H9 (cell line): ENCODE data around the gene SCUBE2. TPM values are rescaled to one million over a fixed set of nuclear protein-coding genes. Genes with fewer than 3 reads are reported as not detected.

Experiments
- DNase-seq: peaks from one replicate; pipeline ENCODE4 v3.0.0-alpha.2; 2017
- H2AFZ ChIP-seq: one replicate; pipeline ENCODE4 v1.6.1; 2013; ENCODE audit warnings: mild to moderate bottlenecking, low read length, control low read depth, moderate library complexity
- H2AK5ac ChIP-seq: 2 replicates; pipeline ENCODE4 v1.6.1; 2013; ENCODE audit warnings: low read length, control low read depth, mixed read lengths; ENCODE audit not compliant: insufficient read length
- H2BK120ac ChIP-seq: one replicate; pipeline ENCODE4 v1.6.1; 2013; ENCODE audit warnings: low read depth, mild to moderate bottlenecking, low read length, control low read depth, inconsistent platforms; ENCODE audit not compliant: poor library complexity, severe bottlenecking
- H2BK12ac ChIP-seq: 2 replicates; pipeline ENCODE4 v1.6.1; 2013; ENCODE audit warnings: low read length, control low read depth, mixed read lengths, low read depth; ENCODE audit not compliant: insufficient read length
- H2BK15ac ChIP-seq: 2 replicates; pipeline ENCODE4 v1.6.1; 2013; ENCODE audit warnings: low read depth, low read length, control low read depth
- H2BK20ac ChIP-seq: one replicate; pipeline ENCODE4 v1.6.1; 2013; ENCODE audit warnings: low read depth, mild to moderate bottlenecking, low read length, control low read depth, inconsistent platforms; ENCODE audit not compliant: poor library complexity, severe bottlenecking
- H2BK5ac ChIP-seq: 2 replicates; pipeline ENCODE4 v1.6.1; 2013; ENCODE audit warnings: low read length, control low read depth, mixed read lengths; ENCODE audit not compliant: insufficient read length
- H3K14ac ChIP-seq: 2 replicates; pipeline ENCODE4 v1.6.1; 2013; ENCODE audit warnings: low read length, control low read depth; ENCODE audit not compliant: insufficient read depth
- H3K18ac ChIP-seq: 2 replicates; pipeline ENCODE4 v1.6.1; 2013; ENCODE audit warnings: low read depth, mild to moderate bottlenecking, mixed read lengths, low read length, control low read depth; ENCODE audit not compliant: insufficient read length
- H3K23ac ChIP-seq: 2 replicates; pipeline ENCODE4 v1.6.1; 2013; ENCODE audit warnings: low read length, control low read depth, mixed read lengths, low read depth; ENCODE audit not compliant: insufficient read length
- H3K23me2 ChIP-seq: 2 replicates; pipeline ENCODE4 v1.6.1; 2013; ENCODE audit warnings: low read depth, mild to moderate bottlenecking, mixed read lengths, low read length, control low read depth; ENCODE audit not compliant: insufficient read length, poor library complexity, severe bottlenecking
- H3K27ac ChIP-seq: 2 replicates; pipeline ENCODE4 v1.5.1; 2013; ENCODE audit warnings: low read length, control low read depth, mixed read lengths, low read depth; ENCODE audit not compliant: insufficient read length
- H3K27me3 ChIP-seq: 2 replicates; pipeline ENCODE4 v1.6.1; 2013; ENCODE audit warnings: low read length, control low read depth, inconsistent platforms; ENCODE audit not compliant: insufficient read depth
- H3K4ac ChIP-seq: 2 replicates; pipeline ENCODE4 v1.6.1; 2013; ENCODE audit warnings: low read depth, mild to moderate bottlenecking, control low read depth, inconsistent platforms, low read length, moderate library complexity
- H3K4me1 ChIP-seq: 2 replicates; pipeline ENCODE4 v1.6.1; 2013; ENCODE audit warnings: low read length, control low read depth, inconsistent platforms; ENCODE audit not compliant: insufficient read depth
- H3K4me2 ChIP-seq: 2 replicates; pipeline ENCODE4 v1.6.1; 2013; ENCODE audit warnings: low read length, control low read depth, mixed read lengths; ENCODE audit not compliant: insufficient read length, insufficient read depth
- H3K56ac ChIP-seq: 2 replicates; pipeline ENCODE4 v1.6.1; 2013; ENCODE audit warnings: low read depth, mild to moderate bottlenecking, mixed read lengths, low read length, control low read depth; ENCODE audit not compliant: insufficient read length
- H3K79me1 ChIP-seq: 2 replicates; pipeline ENCODE4 v1.6.1; 2013; ENCODE audit warnings: low read depth, mild to moderate bottlenecking, moderate library complexity, low read length, control low read depth, inconsistent platforms; ENCODE audit not compliant: insufficient read depth, poor library complexity, severe bottlenecking
- H3K79me2 ChIP-seq: 2 replicates; pipeline ENCODE4 v1.6.1; 2013; ENCODE audit warnings: low read length, control low read depth, inconsistent platforms; ENCODE audit not compliant: insufficient read depth
- H3K9ac ChIP-seq: 2 replicates; pipeline ENCODE4 v1.6.1; 2013; ENCODE audit warnings: low read length, control low read depth, mixed read lengths; ENCODE audit not compliant: insufficient read length; ENCODE audit errors: extremely low read depth
- H3K9me3 ChIP-seq: one replicate; pipeline ENCODE4 v1.6.1; 2013; ENCODE audit warnings: low read depth, low read length, inconsistent platforms; ENCODE audit not compliant: control insufficient read depth
- H3T11ph ChIP-seq: one replicate; pipeline ENCODE4 v1.6.1; 2013; ENCODE audit warnings: mild to moderate bottlenecking, low read length, control low read depth, inconsistent platforms
- H4K20me1 ChIP-seq: one replicate; pipeline ENCODE4 v1.6.1; 2013; ENCODE audit not compliant: control insufficient read depth, insufficient read length, insufficient read depth
- H4K5ac ChIP-seq: 2 replicates; pipeline ENCODE4 v1.6.1; 2013; ENCODE audit warnings: low read depth, mild to moderate bottlenecking, mixed read lengths, low read length, control low read depth; ENCODE audit not compliant: insufficient read length
- H4K8ac ChIP-seq: replicated peaks from 2 replicates; pipeline ENCODE4 v1.6.1; 2013; ENCODE audit warnings: low read length, control low read depth, mixed read lengths, low read depth; ENCODE audit not compliant: insufficient read length
- H4K91ac ChIP-seq: 2 replicates; pipeline ENCODE4 v1.6.1; 2013; ENCODE audit warnings: low read depth, mild to moderate bottlenecking, moderate library complexity, mixed read lengths, low read length, control low read depth; ENCODE audit not compliant: insufficient read length
- H3K27ac Mint-ChIP-seq, 3 experiments: 2 replicates in 2 of 3; 3 replicates in 1 of 3; pipeline ENCODE4 v1.8.0; 2020 to 2021; ENCODE audit warnings: mixed read lengths in 3 of 3, mild to moderate bottlenecking in 1 of 3, moderate library complexity in 1 of 3
- H3K27me3 Mint-ChIP-seq: 2 replicates; pipeline ENCODE4 v1.8.0; 2021; ENCODE audit warnings: low read depth, mild to moderate bottlenecking, moderate library complexity, mixed read lengths
- H3K36me3 Mint-ChIP-seq, 3 experiments: 2 replicates in 2 of 3; 3 replicates in 1 of 3; pipeline ENCODE4 v1.8.0; 2020 to 2021; ENCODE audit warnings: low read depth in 3 of 3, mixed read lengths in 3 of 3; ENCODE audit not compliant: insufficient read depth in 1 of 3
- H3K4me1 Mint-ChIP-seq, 2 experiments: 2 replicates each; pipeline ENCODE4 v1.8.0; 2020; ENCODE audit warnings: mixed read lengths in 2 of 2
- H3K4me3 Mint-ChIP-seq, 2 experiments: 2 replicates in 1 of 2; 3 replicates in 1 of 2; pipeline ENCODE4 v1.8.0; 2020 to 2021; ENCODE audit warnings: mild to moderate bottlenecking in 2 of 2, mixed read lengths in 2 of 2, moderate library complexity in 1 of 2
- H3K9me3 Mint-ChIP-seq, 2 experiments: 2 replicates in 1 of 2; 3 replicates in 1 of 2; pipeline ENCODE4 v1.8.0; 2020; ENCODE audit warnings: mild to moderate bottlenecking in 2 of 2, mixed read lengths in 2 of 2, moderate library complexity in 1 of 2
- CTCF ChIP-seq: fragments of 200-600 bp; sonication (generic); conservative IDR thresholded peaks from 3 replicates; pipeline ENCODE4 v1.8.0; 2021; ENCODE audit warnings: antibody characterized with exemption, mild to moderate bottlenecking
- WGBS: extraction: QIAGEN DNeasy Blood & Tissue Kit; methylation state at CpG from one replicate; pipeline ENCODE4 v1.1.7; 2013; ENCODE audit warnings: missing lambda C conversion rate, low lambda C conversion rate, mixed read lengths; ENCODE audit not compliant: insufficient read length; ENCODE audit errors: extremely low coverage; 5-methylcytosine and 5-hydroxymethylcytosine counted together
- total RNA-seq: library from RNA; stranded (reverse); gene quantifications from 2 replicates; pipeline ENCODE4 v1.2.1, GENCODE V29; 2021

SCUBE2 gene
- total RNA-seq, 1 experiment from 2014 or later, result 1.6 TPM

- Histone ChIP-seq H3T11ph (no peak overlapping the region), H3K56ac (no peak overlapping the region), H3K79me2 (no peaks in the 10 kb centered on the region), H2BK12ac (no peak overlapping the region), H2AFZ (no peak overlapping the region), H2BK5ac (no peak overlapping the region), H3K9me3 (no peaks in the 10 kb centered on the region), H4K8ac (no peak overlapping the region), H2BK120ac (no peak overlapping the region), H3K4ac (no peak overlapping the region), H3K27ac (no peak overlapping the region), H2BK20ac (no peak overlapping the region), H4K91ac (no peak overlapping the region), H3K4me1 (no peaks in the 10 kb centered on the region), H3K9ac (no peak overlapping the region), H3K4me2 (no peak overlapping the region), H4K20me1 (no peaks in the 10 kb centered on the region), H3K79me1 (no peaks in the 10 kb centered on the region), H3K23ac (no peak overlapping the region), H3K18ac (no peak overlapping the region), H3K27me3 (no peaks in the 10 kb centered on the region), H3K14ac (no peak overlapping the region), H3K23me2 (no peaks in the 10 kb centered on the region), H2AK5ac (no peak overlapping the region), H2BK15ac (no peak overlapping the region), H4K5ac (no peak overlapping the region)
- Mint-ChIP-seq H3K27ac (no peak overlapping the region), H3K4me3 (no peak overlapping the region), H3K9me3 (no peaks in the 10 kb centered on the region), H3K36me3 (no peaks in the 10 kb centered on the region), H3K27me3 (no peaks in the 10 kb centered on the region), H3K4me1 (peaks cover 20 to 29% of the 10 kb centered on the region in 2 experiments)
- no CpG with 5 or more reads among the region's 3 CpGs for WGBS
- no peak for TF ChIP-seq CTCF
- DNase-seq, result no peak
Observed at GRCh38 chr11:9059406-9059805, 32.0 kb downstream of the SCUBE2 start.
